ENCODE data around the gene DNAJC25. TPM values are rescaled to one million over a fixed set of nuclear protein-coding genes. Genes with fewer than 3 reads are reported as not detected.

DNAJC25 gene
- total RNA-seq, 2 experiments from 2014 or later: 6.3 to 7.5 TPM

Other genes with a start within 250 kb of the DNAJC25 start
- 100 to 1,000 TPM in 1 of 2 experiments, 10 to 100 TPM in 1; 78.4 to 127 TPM for gene ECPAS, start 147.0 kb upstream of the DNAJC25 start, total RNA-seq
- gene ZNF483, start 106.2 kb upstream of the DNAJC25 start, total RNA-seq: 1 to 10 TPM; 2.5 to 3.0 TPM
- 1 to 10 TPM; 3.9 to 4.7 TPM for gene PTGR1, start 31.7 kb upstream of the DNAJC25 start, total RNA-seq
- gene GNG10, start 30.3 kb downstream of the DNAJC25 start, total RNA-seq: 10 to 100 TPM; 14.5 to 15.4 TPM
- gene SHOC1, start 163.6 kb downstream of the DNAJC25 start, total RNA-seq: not detected

Measured in activated CD4-positive, alpha-beta T cell treated with anti-CD3 and anti-CD28 coated beads for 36 hours (primary cell).